Suprapubic skin (tissue), 3 donors: ENCODE results near the gene CUEDC1.

ENCODE experiments used
- CTCF ChIP-seq, 2 donors: fragments of 200-600 bp in 1 of 2; fragments of 450-650 bp in 1 of 2; sonication (generic) in 1 of 2; IDR thresholded peaks; one replicate each; pipeline ENCODE4 v1.5.1; 2016 to 2019; ENCODE audit warnings: antibody characterized with exemption in 2 of 2, mild to moderate bottlenecking in 1 of 2, moderate library complexity in 1 of 2
- EP300 ChIP-seq: sonication (generic); formaldehyde crosslinking; IDR thresholded peaks from one replicate; pipeline ENCODE4 v1.6.1; 2017; ENCODE audit warnings: antibody characterized with exemption
- POLR2A ChIP-seq, 2 donors: fragments of 450-650 bp; IDR thresholded peaks; one replicate each; pipeline ENCODE4 v1.6.1; 2017; ENCODE audit warnings: antibody characterized with exemption in 2 of 2, mild to moderate bottlenecking in 2 of 2, moderate library complexity in 2 of 2

GRCh38 chr17:57925361-57925990, 29.7 kb downstream of the CUEDC1 start:
- TF ChIP-seq CTCF (IDR thresholded peaks at IDR 0.05) (no peak), POLR2A (IDR thresholded peaks at IDR 0.05) (no peak), EP300 (no peak)
